MCF 10A (cell line): Measurements from ENCODE around the gene ROCK2. TPM values are rescaled to one million over a fixed set of nuclear protein-coding genes. Genes with fewer than 3 reads are reported as not detected.

Experiments used
- BruUV-seq: library from RNA; stranded (reverse); fragments of 400-500 nt; replicated peaks from 2 replicates; lab custom pipeline; 2021; lab: Mats Ljungman, UMichigan
- CTCF ChIA-PET: fragments of 300-600 bp; sonication (Branson Sonifier 250); formaldehyde crosslinking; extraction: SDS; loops from one replicate; lab custom pipeline; 2021; ENCODE audit warnings: antibody characterized with exemption, inconsistent platforms; lab: Yijun Ruan, JAX
- POLR2A ChIA-PET: fragments of 300-600, 350-650 bp; sonication (Branson Sonifier 250); formaldehyde crosslinking; extraction: SDS; loops from one replicate; lab custom pipeline; 2020; ENCODE audit warnings: antibody characterized with exemption, inconsistent platforms; lab: Yijun Ruan, JAX
- DNase-seq: peaks from one replicate; pipeline ENCODE4 v3.0.0-alpha.2; 2018; ENCODE audit not compliant: unreplicated experiment
- H3K27ac Mint-ChIP-seq: one replicate; pipeline ENCODE4 v1.8.0; 2022; ENCODE audit warnings: mild to moderate bottlenecking, low read depth, mixed read lengths; ENCODE audit not compliant: unreplicated experiment
- H3K27me3 Mint-ChIP-seq: one replicate; pipeline ENCODE4 v1.8.0; 2022; ENCODE audit warnings: mixed read lengths; ENCODE audit not compliant: insufficient read depth, unreplicated experiment
- H3K36me3 Mint-ChIP-seq: one replicate; pipeline ENCODE4 v1.8.0; 2022; ENCODE audit warnings: mild to moderate bottlenecking, moderate library complexity, mixed read lengths; ENCODE audit not compliant: insufficient read depth, unreplicated experiment
- H3K4me1 Mint-ChIP-seq: one replicate; pipeline ENCODE4 v1.8.0; 2022; ENCODE audit warnings: mixed read lengths; ENCODE audit not compliant: insufficient read depth, unreplicated experiment
- H3K4me3 Mint-ChIP-seq: one replicate; pipeline ENCODE4 v1.8.0; 2022; ENCODE audit warnings: mild to moderate bottlenecking, moderate library complexity, mixed read lengths; ENCODE audit not compliant: unreplicated experiment
- H3K9me3 Mint-ChIP-seq: one replicate; pipeline ENCODE4 v1.8.0; 2022; ENCODE audit warnings: mixed read lengths; ENCODE audit not compliant: unreplicated experiment
- intact Hi-C: fragments of 100-400 bp; cut with micrococcal nuclease; formaldehyde crosslinking; loops from 2 replicates; pipeline ENCODE4 v1.14.1; 2022
- total RNA-seq: library from RNA; stranded (reverse); gene quantifications from 2 replicates; pipeline ENCODE4 v1.2.3, GENCODE V29; 2022
- TF ChIP-seq, protein P1 (sequence below): fragments of 200-600 bp; IDR thresholded peaks from one replicate; pipeline ENCODE4 v1.8.0; 2022; ENCODE audit warnings: antibody characterized with exemption, mild to moderate bottlenecking; ENCODE audit not compliant: unreplicated experiment

Gene ROCK2
- total RNA-seq, 1 experiment from 2014 or later, result 40.7 TPM

DNA sequence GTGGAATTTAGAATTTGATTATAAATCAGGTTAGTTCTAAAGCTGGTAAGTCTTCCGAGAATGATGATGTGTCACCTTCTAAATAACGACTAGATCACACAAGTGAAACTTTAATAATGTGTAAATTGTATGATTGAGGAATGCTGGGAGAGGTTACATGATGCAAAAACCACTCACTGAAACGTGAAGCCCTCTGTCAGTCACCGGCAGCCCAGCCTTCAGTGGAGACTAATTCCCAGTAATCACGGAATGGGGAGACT, 45.9 kb upstream of the ROCK2 start:
- Mint-ChIP-seq H3K9me3 (no peaks in the 10 kb centered on the region), H3K4me1 (peaks cover 38% of the 10 kb centered on the region), H3K27ac (peak overlapping the region; percentile 75), H3K36me3 (no peaks in the 10 kb centered on the region), H3K4me3 (no peak overlapping the region), H3K27me3 (no peaks in the 10 kb centered on the region)
- no peak for DNase-seq
- intact Hi-C loops, result no loop called here
- no TSS peak for BruUV-seq
- TF ChIP-seq, protein P1, sequence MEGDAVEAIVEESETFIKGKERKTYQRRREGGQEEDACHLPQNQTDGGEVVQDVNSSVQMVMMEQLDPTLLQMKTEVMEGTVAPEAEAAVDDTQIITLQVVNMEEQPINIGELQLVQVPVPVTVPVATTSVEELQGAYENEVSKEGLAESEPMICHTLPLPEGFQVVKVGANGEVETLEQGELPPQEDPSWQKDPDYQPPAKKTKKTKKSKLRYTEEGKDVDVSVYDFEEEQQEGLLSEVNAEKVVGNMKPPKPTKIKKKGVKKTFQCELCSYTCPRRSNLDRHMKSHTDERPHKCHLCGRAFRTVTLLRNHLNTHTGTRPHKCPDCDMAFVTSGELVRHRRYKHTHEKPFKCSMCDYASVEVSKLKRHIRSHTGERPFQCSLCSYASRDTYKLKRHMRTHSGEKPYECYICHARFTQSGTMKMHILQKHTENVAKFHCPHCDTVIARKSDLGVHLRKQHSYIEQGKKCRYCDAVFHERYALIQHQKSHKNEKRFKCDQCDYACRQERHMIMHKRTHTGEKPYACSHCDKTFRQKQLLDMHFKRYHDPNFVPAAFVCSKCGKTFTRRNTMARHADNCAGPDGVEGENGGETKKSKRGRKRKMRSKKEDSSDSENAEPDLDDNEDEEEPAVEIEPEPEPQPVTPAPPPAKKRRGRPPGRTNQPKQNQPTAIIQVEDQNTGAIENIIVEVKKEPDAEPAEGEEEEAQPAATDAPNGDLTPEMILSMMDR, result no peak
- ChIA-PET POLR2A (interaction anchor here (0.8 to 3.4 kb wide), 6 partner anchors 8 to 46 kb away, joined by 3 to 44 read pairs (median 5); partner anchors contain the start of gene ROCK2), CTCF (interaction anchor here (0.6 to 2.5 kb wide), 7 partner anchors 14 to 325 kb away, joined by 3 to 6 read pairs (median 4); no protein-coding TSS in a partner anchor)

DNA sequence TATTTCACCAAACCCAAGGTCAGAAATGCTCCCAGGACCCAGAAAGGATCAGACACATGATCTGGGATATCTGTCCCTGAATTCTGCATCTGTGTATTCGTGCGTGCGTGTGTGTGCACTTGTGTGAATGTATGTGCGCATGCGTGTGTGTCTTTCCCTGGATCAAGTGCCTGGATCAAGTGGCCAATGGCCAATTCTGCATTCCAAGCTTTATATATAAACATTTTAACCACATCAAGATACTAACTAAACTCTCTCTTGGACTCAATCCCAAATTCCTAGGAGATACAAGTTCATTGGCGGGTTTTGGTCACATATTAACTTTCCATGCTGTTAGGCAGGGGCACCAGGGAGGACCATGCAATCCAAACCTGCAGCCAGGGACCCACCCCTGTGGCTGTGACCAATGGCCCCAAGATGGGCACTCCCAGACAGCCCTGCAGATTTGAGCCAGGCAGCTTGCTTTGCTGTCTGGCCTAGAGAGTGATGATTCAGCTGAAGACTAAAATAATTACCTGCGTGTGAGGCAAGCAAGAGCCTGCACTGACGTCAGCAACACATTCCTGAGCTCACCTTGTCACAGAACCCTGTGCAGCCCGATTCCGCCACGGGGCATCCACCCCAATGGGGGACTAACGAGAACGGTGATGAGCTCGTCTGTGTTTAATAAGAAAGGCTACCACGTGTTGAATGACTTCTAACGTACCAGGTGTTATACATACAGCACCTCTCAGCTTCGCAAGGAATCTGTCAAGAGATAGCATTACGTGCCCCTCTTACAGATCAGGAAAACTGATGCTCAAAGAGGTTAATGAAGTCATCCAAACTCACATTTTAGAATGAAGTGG, 45.3 kb upstream of the ROCK2 start:
- Mint-ChIP-seq H3K27ac (peak overlapping the region; percentile 75), H3K27me3 (no peaks in the 10 kb centered on the region), H3K4me3 (no peak overlapping the region), H3K36me3 (no peaks in the 10 kb centered on the region), H3K9me3 (no peaks in the 10 kb centered on the region), H3K4me1 (peaks cover 38% of the 10 kb centered on the region)
- TF ChIP-seq, protein P1, result no peak
- peak; percentile 73 for DNase-seq
- ChIA-PET CTCF (interaction anchor here (0.6 to 2.5 kb wide), 8 partner anchors 13 to 325 kb away, joined by 3 to 6 read pairs (median 4); no protein-coding TSS in a partner anchor), POLR2A (interaction anchor here (0.8 to 3.4 kb wide), 7 partner anchors 9 to 46 kb away, joined by 3 to 44 read pairs (median 3); partner anchors contain the start of gene ROCK2)
- BruUV-seq, result no TSS peak
- intact Hi-C loops, result no loop called here

DNA sequence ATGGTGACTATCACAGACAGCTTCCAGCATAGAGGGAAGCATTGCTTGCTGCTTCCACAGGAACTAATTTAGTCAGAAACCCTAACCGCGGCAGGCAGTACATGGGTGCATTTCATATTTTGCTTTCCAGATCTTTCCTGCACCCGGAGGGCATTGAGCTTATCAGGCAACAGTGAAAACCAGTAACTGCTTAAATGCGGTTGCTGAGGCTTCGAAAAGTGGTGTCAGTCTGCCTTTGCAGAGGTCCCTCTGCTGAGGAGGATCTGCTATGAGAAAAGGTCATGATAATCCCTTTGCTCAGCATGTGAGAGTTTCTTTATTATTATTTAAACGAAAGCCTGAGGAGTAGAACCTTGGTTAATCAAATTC, 44.6 kb upstream of the ROCK2 start:
- no TSS peak for BruUV-seq
- no peak overlapping the region for H3K4me3 Mint-ChIP-seq
- TF ChIP-seq, protein P1, result no peak
- DNase-seq, result no peak
- ChIA-PET CTCF (interaction anchor here (1.2 to 2.2 kb wide), 4 partner anchors 12 to 257 kb away, joined by 3 to 6 read pairs (median 4); no protein-coding TSS in a partner anchor), POLR2A (interaction anchor here (0.6 to 3.4 kb wide), 4 partner anchors 9 to 45 kb away, joined by 3 to 44 read pairs (median 16); partner anchors contain the start of gene ROCK2)
- H3K27me3 Mint-ChIP-seq, result no peaks in the 10 kb centered on the region
- H3K4me1 Mint-ChIP-seq, result peaks cover 38% of the 10 kb centered on the region
- peak overlapping the region; percentile 75 for H3K27ac Mint-ChIP-seq
- no peaks in the 10 kb centered on the region for H3K9me3 Mint-ChIP-seq
- H3K36me3 Mint-ChIP-seq, result no peaks in the 10 kb centered on the region
- intact Hi-C loops, result no loop called here

DNA sequence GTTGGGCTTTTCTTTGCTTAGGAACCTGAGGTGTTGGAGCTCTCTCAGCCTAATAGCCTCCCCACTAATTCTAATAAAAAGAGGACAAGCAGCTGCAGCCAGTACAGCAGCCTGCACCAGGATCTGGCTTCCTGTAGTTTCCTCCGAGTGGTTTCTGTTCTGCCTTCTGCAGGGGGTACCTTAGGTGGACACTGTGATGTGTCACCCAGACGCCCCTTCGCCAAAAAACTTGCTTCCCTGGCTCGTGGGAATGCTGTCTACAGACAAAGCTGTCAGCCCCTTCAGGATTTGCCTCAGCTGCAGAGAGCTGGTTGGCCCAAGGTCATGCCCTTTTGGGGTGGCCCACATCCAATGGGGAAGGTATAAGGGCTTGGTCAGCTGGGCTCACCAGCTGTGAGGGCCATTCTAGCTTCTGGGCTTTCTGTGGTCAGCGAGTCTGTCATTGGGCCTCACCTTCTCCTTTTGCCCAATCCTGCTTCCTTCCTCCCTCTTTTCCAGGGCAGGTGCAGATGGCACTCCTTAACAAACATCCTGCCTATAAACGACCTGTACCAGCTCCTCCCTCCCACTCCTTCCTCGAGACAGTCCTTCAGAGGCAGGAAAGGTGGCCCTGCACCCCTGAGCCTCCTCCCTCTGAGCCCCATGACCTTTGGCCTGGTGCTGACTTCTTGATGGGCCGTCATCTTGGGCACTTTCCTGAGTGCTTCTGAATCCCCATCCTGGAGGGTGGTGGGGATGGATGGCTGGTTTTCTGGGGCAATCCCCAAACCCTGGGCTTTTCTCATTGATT, 44.0 kb upstream of the ROCK2 start:
- Mint-ChIP-seq H3K4me1 (peaks cover 38% of the 10 kb centered on the region), H3K27ac (no peak overlapping the region)

More for the DNA sequence above, 44.0 kb upstream of the ROCK2 start:
- Mint-ChIP-seq H3K9me3 (no peaks in the 10 kb centered on the region), H3K27me3 (no peaks in the 10 kb centered on the region), H3K36me3 (no peaks in the 10 kb centered on the region), H3K4me3 (no peak overlapping the region)
- intact Hi-C loops, result no loop called here
- TF ChIP-seq, protein P1, result no peak
- POLR2A ChIA-PET, result interaction anchor here (0.6 to 3.1 kb wide), 4 partner anchors 10 to 44 kb away, joined by 3 to 26 read pairs (median 6); partner anchors contain the start of gene ROCK2
- CTCF ChIA-PET, result interaction anchor here (0.6 to 2.2 kb wide), 6 partner anchors 11 to 256 kb away, joined by 3 to 7 read pairs (median 4); no protein-coding TSS in a partner anchor
- BruUV-seq, result no TSS peak
- no peak for DNase-seq
